Activated gamma-delta T cell treated with anti-CD3 and anti-CD28 coated beads, Interleukin-2, amount 50 U/mL, for 16 hours (primary cell): Measurements from ENCODE around the gene LRRC51.

Experiments
- DNase-seq: peaks from one replicate; pipeline ENCODE4 v3.0.0-alpha.2; 2020; ENCODE audit warnings: low read depth

Gene LRRC51

GRCh38 chr11:72070491-72070890 lies 10.2 kb upstream of the LRRC51 start:
- DNase-seq, result no peak

- no peak for DNase-seq
Measured at GRCh38 chr11:72072348-72072747, 8.3 kb upstream of the LRRC51 start.

- no peak for DNase-seq
Measured at GRCh38 chr11:72075109-72075508, 5.5 kb upstream of the LRRC51 start.

- DNase-seq, result no peak
Measured at GRCh38 chr11:72075756-72076155, 4.9 kb upstream of the LRRC51 start.

- DNase-seq, result no peak
Measured at GRCh38 chr11:72078477-72078876, 2.2 kb upstream of the LRRC51 start.

- DNase-seq, result no peak
Measured at GRCh38 chr11:72079819-72080325, 778 bp upstream of the LRRC51 start.

- DNase-seq, result no peak
Measured at GRCh38 chr11:72081184-72081644, 564 bp downstream of the LRRC51 start.

- DNase-seq, result no peak
Measured at GRCh38 chr11:72081821-72082453, 1.3 kb downstream of the LRRC51 start.

GRCh38 chr11:72083414-72083813 lies 2.8 kb downstream of the LRRC51 start:
- no peak for DNase-seq

- DNase-seq, result no peak
Measured at GRCh38 chr11:72084076-72084475, 3.4 kb downstream of the LRRC51 start.

- no peak for DNase-seq
Measured at GRCh38 chr11:72084965-72085364, 4.3 kb downstream of the LRRC51 start.

- DNase-seq, result no peak
Measured at GRCh38 chr11:72085621-72086351, 5.1 kb downstream of the LRRC51 start.

- DNase-seq, result no peak
Measured at GRCh38 chr11:72088076-72088808, 7.6 kb downstream of the LRRC51 start.

GRCh38 chr11:72091292-72091691 lies 10.6 kb downstream of the LRRC51 start:
- peak; percentile 34 for DNase-seq

GRCh38 chr11:72098741-72099140 lies 18.1 kb downstream of the LRRC51 start:
- no peak for DNase-seq

GRCh38 chr11:72100009-72100408 lies 19.4 kb downstream of the LRRC51 start:
- DNase-seq, result no peak

- no peak for DNase-seq
Measured at GRCh38 chr11:72100462-72100861, 19.8 kb downstream of the LRRC51 start.

- no peak for DNase-seq
Measured at GRCh38 chr11:72102162-72102561, 21.5 kb downstream of the LRRC51 start.

- DNase-seq, result no peak
Measured at GRCh38 chr11:72102631-72102945, 21.9 kb downstream of the LRRC51 start.

GRCh38 chr11:72102946-72103753 lies 22.5 kb downstream of the LRRC51 start, which contains the start of gene LAMTOR1:
TSS of gene LAMTOR1 (minus strand) at chr11:72103297. CDS start at chr11:72103224, 73 bp downstream.
- DNase-seq, result peak; percentile 96

- DNase-seq, result no peak
Measured at GRCh38 chr11:72103754-72104167, 23.1 kb downstream of the LRRC51 start.

GRCh38 chr11:72105888-72106287 lies 25.2 kb downstream of the LRRC51 start, which contains the start of gene TOMT:
TSS of gene TOMT (plus strand) at chr11:72105924. CDS start at chr11:72105952, 28 bp downstream.
- DNase-seq, result no peak
